IMR-90 (cell line): ENCODE data around the gene TEF. TPM values are rescaled to one million over a fixed set of nuclear protein-coding genes. Genes with fewer than 3 reads are reported as not detected.

Source experiments
- ATAC-seq: fragments of 200-7000 bp; cut with Tn5 transposase; 2 replicates; pipeline ENCODE4 v1.9.1; 2020; ENCODE audit warnings: low read depth, mild to moderate bottlenecking, moderate library complexity
- BruUV-seq: library from RNA; stranded (reverse); fragments of 400-500 nt; replicated peaks from 2 replicates; lab custom pipeline; 2021; lab: Mats Ljungman, UMichigan
- CTCF ChIA-PET: fragments of 300-600 bp; formaldehyde crosslinking; extraction: SDS; loops from one replicate; lab custom pipeline; 2021; ENCODE audit warnings: antibody characterized with exemption; lab: Yijun Ruan, JAX
- POLR2A ChIA-PET: fragments of 300-600 bp; sonication (Branson Sonifier 250); formaldehyde crosslinking; loops from one replicate; lab custom pipeline; 2022; ENCODE audit warnings: antibody characterized with exemption; ENCODE audit not compliant: unreplicated experiment; lab: Charles Lee
- DNase-seq: peaks from one replicate; pipeline ENCODE4 v3.0.0; 2013
- H2AFZ ChIP-seq: replicated peaks from 2 replicates; pipeline ENCODE3; 2013; ENCODE audit warnings: low read length, mild to moderate bottlenecking; ENCODE audit not compliant: poor library complexity
- H2AK5ac ChIP-seq: 2 replicates; pipeline ENCODE4 v1.6.1; 2013; ENCODE audit warnings: low read depth, low read length, inconsistent platforms
- H2AK9ac ChIP-seq: replicated peaks from 2 replicates; pipeline ENCODE3; 2013; ENCODE audit warnings: mild to moderate bottlenecking, low read depth, low read length, moderate library complexity; ENCODE audit not compliant: poor library complexity
- H2BK120ac ChIP-seq: 2 replicates; pipeline ENCODE4 v1.6.1; 2013; ENCODE audit warnings: low read depth, low read length, inconsistent platforms
- H2BK15ac ChIP-seq: 3 replicates; pipeline ENCODE4 v1.6.1; 2013; ENCODE audit warnings: low read depth, low read length, inconsistent platforms
- H2BK20ac ChIP-seq: 2 replicates; pipeline ENCODE4 v1.6.1; 2013; ENCODE audit warnings: low read depth, mild to moderate bottlenecking, inconsistent platforms, low read length, moderate library complexity
- H2BK5ac ChIP-seq: 2 replicates; pipeline ENCODE4 v1.6.1; 2013; ENCODE audit warnings: mild to moderate bottlenecking, low read depth, low read length, inconsistent platforms; ENCODE audit not compliant: poor library complexity, severe bottlenecking
- H3K14ac ChIP-seq: replicated peaks from 2 replicates; pipeline ENCODE4 v1.6.1; 2013; ENCODE audit warnings: low read depth, low read length, inconsistent platforms
- H3K18ac ChIP-seq: 2 replicates; pipeline ENCODE4 v1.6.1; 2013; ENCODE audit warnings: low read depth, low read length, control low read depth
- H3K23ac ChIP-seq: 2 replicates; pipeline ENCODE4 v1.6.1; 2013; ENCODE audit warnings: low read depth, low read length, inconsistent platforms
- H3K27ac ChIP-seq: 2 replicates; pipeline ENCODE4 v1.5.1; 2013; ENCODE audit warnings: mild to moderate bottlenecking, control low read depth, low read length; ENCODE audit not compliant: insufficient read depth
- H3K27me3 ChIP-seq: 2 replicates; pipeline ENCODE4 v1.6.1; 2013; ENCODE audit warnings: low read length; ENCODE audit not compliant: control insufficient read depth, insufficient read depth
- H3K36me3 ChIP-seq: 2 replicates; pipeline ENCODE4 v1.6.1; 2013; ENCODE audit warnings: low read length, mixed read lengths; ENCODE audit not compliant: control insufficient read depth, insufficient read depth
- H3K4ac ChIP-seq: 2 replicates; pipeline ENCODE4 v1.6.1; 2013; ENCODE audit warnings: low read depth, low read length, inconsistent platforms
- H3K4me1 ChIP-seq: 2 replicates; pipeline ENCODE4 v1.6.1; 2013; ENCODE audit warnings: low read length, mixed read lengths; ENCODE audit not compliant: control insufficient read depth, insufficient read depth
- H3K4me2 ChIP-seq: 2 replicates; pipeline ENCODE4 v1.6.1; 2013; ENCODE audit warnings: low read depth, mild to moderate bottlenecking, control low read depth, low read length, moderate library complexity
- H3K4me3 ChIP-seq: 2 replicates; pipeline ENCODE4 v1.5.1; 2013; ENCODE audit warnings: low read depth, mild to moderate bottlenecking, control low read depth, low read length, moderate library complexity; ENCODE audit not compliant: insufficient read depth
- H3K56ac ChIP-seq: 2 replicates; pipeline ENCODE4 v1.6.1; 2013; ENCODE audit warnings: low read length, inconsistent platforms; ENCODE audit not compliant: insufficient read depth; ENCODE audit errors: extremely low read depth
- H3K79me1 ChIP-seq, 2 experiments: 2 replicates each; pipeline ENCODE4 v1.6.1; 2013; ENCODE audit warnings: low read length in 2 of 2, inconsistent platforms in 1 of 2, low read depth in 1 of 2
- H3K9ac ChIP-seq: 2 replicates; pipeline ENCODE4 v1.6.1; 2013; ENCODE audit warnings: low read depth, low read length, control low read depth
- H3K9me1 ChIP-seq: 2 replicates; pipeline ENCODE4 v1.6.1; 2013; ENCODE audit warnings: low read length, inconsistent platforms; ENCODE audit not compliant: insufficient read depth
- H3K9me3 ChIP-seq: 2 replicates; pipeline ENCODE4 v1.6.1; 2013; ENCODE audit warnings: low read length; ENCODE audit not compliant: control insufficient read depth, insufficient read depth
- H4K20me1 ChIP-seq: 2 replicates; pipeline ENCODE4 v1.6.1; 2013; ENCODE audit warnings: low read length, inconsistent platforms; ENCODE audit not compliant: insufficient read depth
- H4K5ac ChIP-seq: 2 replicates; pipeline ENCODE4 v1.6.1; 2013; ENCODE audit warnings: mild to moderate bottlenecking, low read depth, low read length, control low read depth
- H4K8ac ChIP-seq, 2 experiments: 2 replicates each; pipeline ENCODE4 v1.6.1; 2013; ENCODE audit warnings: low read depth in 2 of 2, low read length in 2 of 2, control low read depth in 1 of 2, inconsistent platforms in 1 of 2
- H4K91ac ChIP-seq: 2 replicates; pipeline ENCODE4 v1.6.1; 2013; ENCODE audit warnings: low read depth, low read length, inconsistent platforms; ENCODE audit not compliant: insufficient read depth
- CHD1 ChIP-seq: IDR thresholded peaks from 2 replicates; pipeline ENCODE4 v1.6.1; 2012; ENCODE audit warnings: low read depth, low read length, improper control_type of control experiment
- FOS ChIP-seq: fragments of 150-350 bp; IDR thresholded peaks from 2 replicates; pipeline ENCODE4 v1.6.1; 2016; ENCODE audit warnings: low read depth, low read length
- MAFK ChIP-seq: IDR thresholded peaks from 2 replicates; pipeline ENCODE4 v1.6.1; 2012; ENCODE audit warnings: low read depth, low read length, improper control_type of control experiment
- MXI1 ChIP-seq: IDR thresholded peaks from 2 replicates; pipeline ENCODE4 v1.6.1; 2012; ENCODE audit warnings: low read depth, mild to moderate bottlenecking, low read length, moderate library complexity, borderline replicate concordance
- POLR2A ChIP-seq: IDR thresholded peaks from 2 replicates; pipeline ENCODE4 v1.6.1; 2012; ENCODE audit warnings: mild to moderate bottlenecking, low read depth, low read length
- RAD21 ChIP-seq: IDR thresholded peaks from 2 replicates; pipeline ENCODE4 v1.6.1; 2012; ENCODE audit warnings: low read length, improper control_type of control experiment
- RCOR1 ChIP-seq: IDR thresholded peaks from 2 replicates; pipeline ENCODE4 v1.6.1; 2012; ENCODE audit warnings: mild to moderate bottlenecking, low read length, improper control_type of control experiment; ENCODE audit not compliant: insufficient replicate concordance
- RFX5 ChIP-seq: IDR thresholded peaks from 2 replicates; pipeline ENCODE4 v1.8.0; 2012; ENCODE audit warnings: low read depth, mild to moderate bottlenecking, low read length, moderate library complexity
- SMC3 ChIP-seq: fragments of 150-350 bp; IDR thresholded peaks from 2 replicates; pipeline ENCODE4 v1.6.1; 2016; ENCODE audit warnings: low read depth, mild to moderate bottlenecking, antibody characterized with exemption, low read length, moderate library complexity
- WGBS, 2 experiments: methylation state at CpG; one replicate each; pipeline versions ENCODE4 v1.1.5 to v1.1.7; 2013; ENCODE audit warnings: missing lambda C conversion rate in 2 of 2; ENCODE audit not compliant: insufficient read length in 1 of 2; ENCODE audit errors: extremely low coverage in 2 of 2; 5-methylcytosine and 5-hydroxymethylcytosine counted together
- dilution Hi-C: fragments of 300-500 bp; cut with HindIII; formaldehyde crosslinking; loops from one replicate; pipeline ENCODE4 v1.14.3; 2018; ENCODE audit warnings: low sequenced_read_pairs; ENCODE audit not compliant: unreplicated experiment
- in situ Hi-C: fragments of 300-500 bp; cut with MboI; formaldehyde crosslinking; loops from 3 replicates; pipeline ENCODE4 v1.14.3; 2019; ENCODE audit warnings: low sequenced_read_pairs, inconsistent platforms, mixed read lengths
- intact Hi-C: fragments of 100-400 bp; cut with micrococcal nuclease; formaldehyde crosslinking; loops from 2 replicates; pipeline ENCODE4 v1.10.0; 2022
- polyA plus RNA-seq, 3 experiments: library from polyadenylated mRNA; depleted of rRNA; stranded (reverse); fragments of >200 nt; gene quantifications; 2 replicates each; pipeline ENCODE4 v1.2.3, GENCODE V29; 2012; ENCODE audit warnings: low replicate concordance in 1 of 3
- total RNA-seq: library from RNA; depleted of rRNA; stranded (reverse); fragments of >200 nt; gene quantifications from 2 replicates; pipeline ENCODE4 v1.2.3, GENCODE V29; 2012
- TF ChIP-seq, protein P1 (sequence below): conservative IDR thresholded peaks from 2 replicates; pipeline ENCODE4 v1.5.1; 2012; ENCODE audit warnings: mild to moderate bottlenecking, low read depth, low read length, improper control_type of control experiment

Gene TEF
- total and polyA plus RNA-seq, 2 of the 4 experiments (the other 2 are of a cell fraction) = 5.6 to 11.6 TPM

- Histone ChIP-seq H4K20me1 (0 out of 2 replicates have a peak, but pooled peaks cover 11% of the 10 kb centered on the region), H2BK5ac (no peak overlapping the region), H3K9me1 (peaks cover 2% of the 10 kb centered on the region), H3K18ac (no peak overlapping the region), H3K56ac (no peak overlapping the region), H2BK120ac (no peak overlapping the region), H2AK5ac (no peak overlapping the region), H2BK20ac (no peak overlapping the region), H4K91ac (no peak overlapping the region), H3K27ac (no peak overlapping the region), H3K4me2 (no peak overlapping the region), H3K36me3 (peaks cover 34% of the 10 kb centered on the region), H3K14ac (no peak overlapping the region), H3K9me3 (peaks cover 2% of the 10 kb centered on the region; the same call in 1 of the 2 replicates), H3K23ac (no peak overlapping the region), H2BK15ac (no peak overlapping the region), H2AFZ (no peak overlapping the region), H3K27me3 (no peaks in the 10 kb centered on the region), H3K9ac (no peak overlapping the region), H3K4me1 (peaks cover 3% of the 10 kb centered on the region; the same call in 1 of the 2 replicates), H2AK9ac (peak overlapping the region; percentile 13), H3K4ac (no peak overlapping the region), H3K79me1 (peaks cover 0 to 11% of the 10 kb centered on the region in 2 experiments; a peak in 1 of 4 replicates), H4K5ac (no peak overlapping the region), H4K8ac (no peak overlapping the region), H3K4me3 (no peak overlapping the region)
- ATAC-seq = no peak
- CTCF ChIA-PET = no interaction called here
- POLR2A ChIA-PET = no interaction called here
- TF ChIP-seq RFX5 = no peak
- no peak for TF ChIP-seq RCOR1
- no peak for TF ChIP-seq MXI1
- no peak for TF ChIP-seq FOS
- TF ChIP-seq MAFK = no peak
- TF ChIP-seq, protein P1, sequence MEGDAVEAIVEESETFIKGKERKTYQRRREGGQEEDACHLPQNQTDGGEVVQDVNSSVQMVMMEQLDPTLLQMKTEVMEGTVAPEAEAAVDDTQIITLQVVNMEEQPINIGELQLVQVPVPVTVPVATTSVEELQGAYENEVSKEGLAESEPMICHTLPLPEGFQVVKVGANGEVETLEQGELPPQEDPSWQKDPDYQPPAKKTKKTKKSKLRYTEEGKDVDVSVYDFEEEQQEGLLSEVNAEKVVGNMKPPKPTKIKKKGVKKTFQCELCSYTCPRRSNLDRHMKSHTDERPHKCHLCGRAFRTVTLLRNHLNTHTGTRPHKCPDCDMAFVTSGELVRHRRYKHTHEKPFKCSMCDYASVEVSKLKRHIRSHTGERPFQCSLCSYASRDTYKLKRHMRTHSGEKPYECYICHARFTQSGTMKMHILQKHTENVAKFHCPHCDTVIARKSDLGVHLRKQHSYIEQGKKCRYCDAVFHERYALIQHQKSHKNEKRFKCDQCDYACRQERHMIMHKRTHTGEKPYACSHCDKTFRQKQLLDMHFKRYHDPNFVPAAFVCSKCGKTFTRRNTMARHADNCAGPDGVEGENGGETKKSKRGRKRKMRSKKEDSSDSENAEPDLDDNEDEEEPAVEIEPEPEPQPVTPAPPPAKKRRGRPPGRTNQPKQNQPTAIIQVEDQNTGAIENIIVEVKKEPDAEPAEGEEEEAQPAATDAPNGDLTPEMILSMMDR = no peak
- no peak for TF ChIP-seq SMC3
- no peak for TF ChIP-seq CHD1
- TF ChIP-seq POLR2A = no peak
- TF ChIP-seq RAD21 = no peak
- dilution Hi-C loops = no loop called here
- DNase-seq = peak; percentile 50
- WGBS, 2 experiments = 100% methylated on average over 9 of the region's 13 CpGs; no CpG with 5 or more reads in 1 of the 2 experiments
- intact Hi-C loops = no loop called here
- in situ Hi-C loops = no loop called here
- BruUV-seq = no TSS peak
Measured at GRCh38 chr22:41361716-41362310, 19.9 kb upstream of the TEF start.
